Measurements from ENCODE around the gene LRRC47.
"Not testable (repeated sequence)": the region's sequence is repeated elsewhere in the genome, so short reads cannot be mapped to it uniquely, and the experiment has no call there.

The LRRC47 gene

DNA sequence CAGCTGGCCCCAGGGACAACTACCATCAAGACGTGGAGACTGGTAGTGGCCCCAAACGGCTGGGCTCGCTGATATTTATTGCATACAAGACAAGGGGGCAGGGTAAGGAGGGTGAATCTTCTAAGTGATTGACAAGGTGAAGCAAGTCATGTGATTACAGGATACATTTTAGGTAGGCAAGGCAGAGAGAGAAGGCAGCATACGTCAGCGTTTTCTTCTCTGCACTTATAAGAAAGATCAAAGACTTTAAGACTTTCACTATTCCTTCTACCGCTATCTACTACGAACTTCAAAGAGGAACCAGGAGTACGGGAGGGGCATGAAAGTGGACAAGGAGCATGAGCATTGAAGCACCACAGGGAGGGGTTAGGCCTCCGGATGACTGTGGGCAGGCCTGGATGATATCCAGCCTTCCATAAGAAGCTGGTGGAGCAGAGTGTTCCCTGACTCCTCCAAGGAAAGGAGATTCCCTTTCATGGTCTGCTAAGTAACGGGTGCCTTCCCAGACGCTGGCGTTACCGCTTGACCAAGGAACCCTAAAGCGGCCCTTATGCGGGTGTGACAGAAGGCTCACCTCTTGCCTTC, 47.9 kb downstream of the LRRC47 start:
- not testable (repeated sequence) for DNase-seq (ENCODE audit: low read depth in 2 of 3, low spot score in 1 of 3)

GRCh38 chr1:3747903-3748302, 48.4 kb downstream of the LRRC47 start:
- DNase-seq (ENCODE audit: low read depth in 2 of 3, low spot score in 1 of 3) = no peak

DNA sequence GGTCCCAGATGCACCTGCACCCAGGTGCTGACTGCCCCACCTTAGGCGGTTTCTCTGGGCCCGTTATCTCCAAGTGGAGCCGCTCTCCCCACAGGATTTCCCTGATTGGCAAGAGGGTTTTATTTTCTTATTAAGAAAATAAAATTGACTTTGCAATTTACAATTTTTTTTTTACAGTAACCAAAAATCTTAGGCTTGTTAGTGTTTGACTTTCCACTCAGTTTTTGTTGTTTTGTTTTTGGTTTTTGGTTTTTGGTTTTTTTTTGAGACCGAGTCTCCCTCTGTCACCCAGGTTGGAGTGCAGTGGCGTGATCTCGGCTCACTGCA, 48.8 kb downstream of the LRRC47 start:
- no peak for DNase-seq (ENCODE audit: low read depth in 2 of 3, low spot score in 1 of 3)

GRCh38 chr1:3746830-3747521, 49.3 kb downstream of the LRRC47 start:
- peak; percentile 80 to 89 (median 87) for DNase-seq (ENCODE audit: low read depth in 2 of 3, low spot score in 1 of 3)

DNA sequence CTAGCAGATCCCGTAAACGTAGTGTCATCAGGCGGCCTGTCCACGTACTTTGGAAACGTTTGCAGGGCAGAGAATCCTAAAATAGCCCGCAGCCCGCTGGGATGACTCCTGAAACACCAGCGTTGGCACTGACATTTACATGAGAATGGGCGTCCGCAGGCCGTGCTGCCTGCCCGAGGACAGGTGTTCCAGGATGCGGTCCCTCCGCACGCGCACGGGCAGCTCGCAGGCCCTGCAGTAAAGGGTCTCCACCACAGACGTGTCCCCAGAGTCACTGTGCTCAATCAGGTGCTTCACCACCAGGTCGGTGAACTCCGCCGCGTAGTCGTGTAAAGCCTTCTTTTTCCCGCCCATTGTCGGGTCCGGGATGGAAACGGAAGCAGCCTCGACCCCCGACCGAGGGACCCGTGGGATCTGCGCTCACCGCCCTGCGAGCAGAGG, 49.9 kb downstream of the LRRC47 start:
- no peak for DNase-seq (ENCODE audit: low read depth in 2 of 3, low spot score in 1 of 3)

DNA sequence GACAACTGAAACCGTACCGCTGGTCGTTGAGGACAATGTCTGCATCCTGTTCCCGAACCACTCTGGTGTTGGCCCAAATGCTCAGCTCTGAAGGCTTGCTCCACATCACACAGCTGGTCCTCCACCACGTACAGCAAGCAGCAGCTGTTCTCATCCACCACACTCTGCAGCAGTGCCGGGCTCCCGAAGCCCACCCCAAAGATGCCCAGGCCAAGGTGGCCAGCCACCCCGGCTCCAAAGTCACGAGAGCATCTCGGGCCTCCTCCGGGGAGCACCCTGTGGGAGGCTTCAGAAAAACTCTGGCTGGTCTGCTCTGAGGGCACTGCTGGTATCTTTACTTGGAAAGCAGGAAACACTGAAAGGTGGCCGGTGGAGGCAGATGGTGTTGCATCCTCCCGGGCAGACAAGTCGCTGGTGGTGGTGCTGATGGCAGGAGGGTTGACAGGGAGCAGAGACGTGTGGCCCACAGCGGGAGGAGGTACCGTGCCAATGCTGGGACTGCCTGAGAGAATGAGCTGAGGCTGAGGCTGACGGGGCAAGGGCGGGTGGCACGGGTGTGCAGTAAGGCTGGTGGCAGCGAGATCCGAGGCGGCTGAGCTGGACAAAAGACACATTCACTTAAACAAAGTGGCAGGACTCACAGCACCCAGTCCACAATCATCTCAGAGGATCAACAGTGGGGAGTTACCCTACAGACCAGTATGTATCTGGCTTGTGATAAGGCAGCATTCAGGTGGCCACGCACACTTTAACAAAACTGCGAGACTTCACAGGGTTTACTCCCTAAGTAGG, 50.5 kb downstream of the LRRC47 start:
- no peak for DNase-seq (ENCODE audit: low read depth in 2 of 3, low spot score in 1 of 3)

DNA sequence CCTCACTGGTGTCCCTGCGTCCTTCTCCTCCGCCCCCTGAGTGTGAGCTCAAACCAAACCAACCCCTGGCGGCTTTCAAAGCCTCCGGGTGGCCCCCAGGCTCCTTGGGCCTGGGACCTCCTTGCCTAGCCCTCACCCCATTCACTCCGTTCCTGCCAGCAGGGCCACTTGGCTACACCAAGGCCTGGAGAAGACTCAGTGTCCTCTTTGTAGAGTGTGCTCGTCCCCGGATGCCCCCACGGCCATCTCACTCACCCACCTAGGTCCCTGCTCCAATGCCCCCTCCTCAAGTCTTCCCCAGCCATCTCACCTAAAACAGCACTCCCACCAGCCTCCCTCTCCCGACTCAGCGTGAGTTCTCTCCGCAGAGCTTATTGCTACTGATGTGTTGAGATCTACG, 51.2 kb downstream of the LRRC47 start:
- DNase-seq (ENCODE audit: low read depth in 2 of 3, low spot score in 1 of 3) = no peak

DNA sequence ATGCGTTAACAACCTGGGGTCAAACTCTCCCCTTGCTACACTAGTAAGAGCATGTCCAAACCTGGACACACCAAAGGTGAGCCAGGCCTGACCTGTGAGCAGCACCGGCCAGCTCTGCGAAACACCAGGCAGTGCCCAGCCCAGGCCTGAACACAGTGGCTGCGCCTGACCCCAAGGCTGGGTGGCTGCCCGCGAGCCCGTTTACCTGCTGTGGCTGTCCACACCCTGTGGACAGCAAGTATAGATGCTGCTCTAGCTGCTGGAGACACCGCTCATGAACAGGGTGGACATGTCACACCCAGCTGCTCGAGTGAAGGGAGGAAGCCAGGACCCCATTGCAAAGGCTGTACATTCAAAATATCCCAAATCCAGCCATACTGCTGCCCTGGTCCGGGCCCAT, 51.7 kb downstream of the LRRC47 start:
- DNase-seq (ENCODE audit: low read depth in 2 of 3, low spot score in 1 of 3) = no peak

GRCh38 chr1:3743826-3744225, 52.5 kb downstream of the LRRC47 start:
- DNase-seq (ENCODE audit: low read depth in 2 of 3, low spot score in 1 of 3) = no peak

- DNase-seq (ENCODE audit: low read depth in 2 of 3, low spot score in 1 of 3) = no peak
Observed at GRCh38 chr1:3743421-3743820, 52.9 kb downstream of the LRRC47 start.

DNA sequence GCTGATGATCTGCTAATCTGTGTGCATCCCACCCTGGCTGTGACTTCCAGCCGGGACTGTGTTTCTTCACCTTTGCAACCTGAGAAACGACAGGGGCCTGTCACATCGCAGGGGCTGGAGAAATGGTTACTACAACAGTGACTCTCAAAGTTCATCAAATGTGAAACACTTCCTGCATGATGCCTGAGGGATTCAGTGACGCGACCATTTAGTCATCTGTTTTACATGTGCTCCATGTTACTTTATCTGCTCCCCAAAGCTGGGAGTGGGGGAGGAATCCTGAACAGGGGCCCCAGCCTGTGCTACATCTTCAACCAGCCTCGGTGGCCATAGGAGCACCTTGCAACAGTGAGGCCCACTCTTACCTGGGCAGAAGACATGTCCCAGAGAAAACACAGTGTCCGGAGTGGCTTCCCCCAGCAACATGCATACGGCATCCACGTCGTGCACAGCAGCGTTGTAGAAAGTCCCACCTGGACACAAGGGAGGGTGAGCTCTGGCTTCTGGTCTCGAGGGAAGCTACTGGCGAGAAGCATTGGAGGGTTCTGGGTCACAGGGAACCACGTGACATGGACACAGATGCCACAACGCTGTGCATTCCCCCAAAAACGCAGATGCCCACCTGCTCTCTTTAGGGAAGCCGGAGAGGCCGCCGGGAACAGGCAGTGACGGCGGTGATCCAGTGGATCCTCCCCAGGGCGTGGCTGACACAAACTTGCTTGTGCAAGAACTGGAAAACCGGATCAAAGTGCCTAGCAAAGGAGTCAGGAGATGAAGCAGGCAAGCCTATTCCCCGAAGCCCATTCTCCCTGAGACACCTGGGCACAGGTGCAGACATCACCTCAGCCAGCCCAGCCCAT, 53.6 kb downstream of the LRRC47 start:
- no peak for DNase-seq (ENCODE audit: low read depth in 2 of 3, low spot score in 1 of 3)

DNA sequence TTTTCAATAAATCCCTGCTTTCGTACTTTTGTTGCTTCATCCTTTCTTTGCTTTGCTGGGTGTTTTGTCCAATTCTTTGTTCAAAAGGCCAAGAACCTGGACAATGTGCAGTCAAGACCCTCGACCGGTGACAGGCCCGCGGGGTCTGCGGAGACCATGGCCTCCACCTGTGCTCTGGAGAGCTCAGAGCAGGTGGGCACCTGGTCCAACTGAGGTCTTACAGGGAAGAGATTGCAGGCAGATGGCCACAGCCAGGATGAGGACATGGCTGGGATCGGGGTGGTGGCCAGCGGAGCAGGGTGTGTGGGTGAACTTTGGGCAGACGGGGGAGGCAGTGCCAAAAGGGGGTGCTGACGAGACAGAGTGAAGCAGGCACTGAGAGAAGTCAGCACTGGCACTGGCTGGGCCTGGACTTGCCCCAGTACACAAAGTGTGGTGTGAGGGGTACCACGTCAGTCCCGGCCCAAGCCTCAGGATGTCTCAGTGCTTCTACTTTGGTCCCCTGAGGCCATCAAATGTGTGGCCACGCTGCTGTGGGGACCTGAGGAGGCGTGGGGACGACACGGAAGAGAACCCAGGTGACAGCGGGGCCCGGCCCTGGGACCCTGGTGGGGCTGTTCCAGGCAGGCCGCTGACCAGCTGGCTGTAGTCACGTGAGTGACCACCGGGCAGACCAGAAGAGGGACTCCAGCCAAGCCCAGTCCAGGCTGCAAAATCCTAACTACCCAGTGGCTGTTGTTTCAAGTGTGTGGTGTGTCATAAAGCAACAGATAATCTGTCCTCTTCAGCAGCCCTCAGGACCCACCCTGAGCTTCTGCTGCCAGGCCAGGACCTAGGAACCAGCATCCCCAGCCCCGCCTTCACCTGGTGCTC, 54.5 kb downstream of the LRRC47 start:
- DNase-seq (ENCODE audit: low read depth in 2 of 3, low spot score in 1 of 3) = no peak

DNA sequence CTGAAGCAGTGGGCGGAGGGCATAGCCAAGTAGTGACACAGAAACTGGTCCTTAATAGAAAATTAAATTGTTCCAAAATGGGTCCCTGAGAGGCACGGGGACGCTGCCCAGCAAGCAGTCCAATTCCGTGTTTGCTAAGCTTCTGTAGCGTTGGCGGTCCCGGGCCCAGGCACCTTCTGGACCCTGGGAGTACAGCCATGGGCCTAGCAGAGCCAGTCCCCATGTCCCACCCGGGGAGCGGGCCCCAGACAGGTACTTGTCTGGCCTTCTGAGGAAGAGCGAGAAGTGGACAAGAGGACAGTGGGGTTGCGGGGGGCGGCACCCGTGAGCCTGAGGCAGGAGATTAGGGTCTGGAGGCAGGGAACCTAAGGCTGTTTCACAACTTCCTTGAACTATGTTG, 55.5 kb downstream of the LRRC47 start:
- no peak for DNase-seq (ENCODE audit: low read depth in 2 of 3, low spot score in 1 of 3)

DNA sequence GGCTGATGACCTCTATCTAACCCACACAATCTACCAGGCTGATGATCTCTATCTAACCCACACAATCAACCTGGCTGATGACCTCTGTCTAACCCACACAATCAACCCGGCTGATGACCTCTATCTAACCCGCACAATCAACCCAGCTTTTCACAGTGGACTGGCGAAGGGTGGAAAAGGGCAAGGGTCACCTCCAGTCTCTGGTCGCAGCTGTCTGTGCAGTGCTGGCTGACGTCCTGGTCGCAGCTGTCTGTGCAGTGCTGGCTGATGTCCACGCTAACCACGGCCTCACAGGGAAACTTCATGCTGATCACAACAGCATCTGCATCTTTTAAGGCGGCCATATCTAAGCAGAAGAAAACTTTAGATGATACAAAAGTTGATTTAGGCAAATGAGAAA, 56.3 kb downstream of the LRRC47 start:
- DNase-seq (ENCODE audit: low read depth in 2 of 3, low spot score in 1 of 3) = no peak

DNA sequence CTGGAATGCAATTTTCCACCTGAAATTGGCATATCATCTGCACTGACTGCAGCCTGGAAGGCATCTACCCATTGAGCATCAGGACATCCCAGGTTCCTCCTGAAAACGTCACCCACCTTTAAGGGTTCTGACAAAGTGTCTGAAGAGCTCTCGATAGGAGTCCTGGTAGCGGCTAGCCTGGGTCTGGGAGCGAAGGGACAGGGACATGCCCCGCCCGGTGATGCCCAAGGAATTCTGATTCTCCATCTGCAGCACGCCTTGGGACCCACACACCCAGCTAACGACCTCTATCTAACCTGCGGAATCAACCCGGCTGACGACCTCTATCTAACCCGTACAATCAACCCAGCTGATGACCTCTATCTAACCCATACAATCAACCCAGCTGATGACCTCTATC, 57.4 kb downstream of the LRRC47 start:
- no peak for DNase-seq (ENCODE audit: low read depth in 2 of 3, low spot score in 1 of 3)

DNA sequence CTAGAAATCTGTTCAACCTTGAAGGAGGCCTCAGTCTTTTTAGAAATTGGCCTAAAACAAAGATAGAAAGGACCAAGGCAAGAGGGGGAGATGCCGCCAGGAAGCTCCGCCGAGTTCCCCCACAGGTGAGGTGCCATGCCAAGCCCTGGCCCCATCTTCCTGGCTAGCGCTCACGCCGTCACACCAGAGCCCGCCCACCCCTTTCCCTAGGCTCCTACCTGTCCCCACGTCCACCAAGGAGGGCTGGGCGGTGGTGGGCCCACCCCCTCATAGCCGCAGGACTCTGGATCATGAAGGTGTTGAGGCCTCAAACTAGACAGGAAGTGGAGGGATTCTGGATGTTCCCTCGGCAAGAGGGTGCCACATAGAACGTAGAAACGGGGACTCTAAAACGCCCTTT, 59.6 kb downstream of the LRRC47 start:
- DNase-seq (ENCODE audit: low read depth in 2 of 3, low spot score in 1 of 3) = no peak

GRCh38 chr1:3736131-3736561, 60.2 kb downstream of the LRRC47 start:
- no peak for DNase-seq (ENCODE audit: low read depth in 2 of 3, low spot score in 1 of 3)

DNA sequence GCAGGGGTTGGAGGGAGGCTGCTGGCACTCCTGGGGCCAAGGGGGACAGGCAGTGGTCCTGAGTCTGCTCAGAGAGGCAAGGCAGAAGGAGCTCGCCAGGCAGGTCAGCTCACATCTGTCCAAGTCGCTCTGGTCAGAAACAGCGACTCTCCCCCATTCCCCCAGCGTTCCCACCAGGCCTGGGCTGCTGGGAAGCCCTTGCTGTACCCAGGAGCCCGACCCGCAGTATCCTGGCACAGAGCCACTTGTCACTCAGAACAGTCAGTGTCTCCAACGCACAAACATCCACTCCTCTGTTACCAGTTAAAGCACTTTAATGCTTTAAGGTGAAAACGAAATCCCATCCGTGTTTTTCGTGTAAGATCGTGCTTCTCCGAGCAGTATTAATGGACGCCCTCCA, 60.6 kb downstream of the LRRC47 start:
- no peak for DNase-seq (ENCODE audit: low read depth in 2 of 3, low spot score in 1 of 3)

DNA sequence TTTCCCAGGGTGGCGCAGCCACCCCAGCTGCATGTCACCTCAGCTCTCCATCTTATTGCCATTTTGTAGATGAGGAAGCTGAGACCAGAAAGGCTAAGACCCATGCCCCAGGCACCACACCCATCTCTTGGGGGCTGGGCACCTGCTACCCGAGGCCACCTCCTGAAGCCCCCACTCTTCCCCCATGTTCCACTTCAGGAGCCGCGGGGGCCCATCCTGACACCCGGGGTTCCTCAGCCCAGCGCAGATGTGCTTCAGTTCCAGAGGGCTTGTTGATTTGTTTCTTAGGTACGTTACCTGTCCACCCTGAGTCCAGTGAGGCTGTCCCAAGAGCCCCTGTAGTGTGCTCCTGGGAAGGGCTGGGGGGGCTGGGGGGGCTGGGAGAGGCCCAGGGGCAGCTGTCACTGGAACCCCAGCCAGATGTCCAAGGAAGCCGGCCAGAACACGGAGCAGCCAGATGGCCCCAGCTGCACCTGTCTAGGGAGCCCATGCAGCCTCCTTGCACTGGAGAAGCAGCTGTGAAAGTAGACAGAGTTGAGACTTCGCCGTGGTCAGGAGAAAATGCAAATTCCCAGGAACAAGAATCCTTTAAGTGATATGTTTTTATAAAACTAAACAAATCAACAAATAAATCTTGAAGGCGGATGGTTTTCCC, 61.1 kb downstream of the LRRC47 start:
- no peak for DNase-seq (ENCODE audit: low read depth in 2 of 3, low spot score in 1 of 3)

DNA sequence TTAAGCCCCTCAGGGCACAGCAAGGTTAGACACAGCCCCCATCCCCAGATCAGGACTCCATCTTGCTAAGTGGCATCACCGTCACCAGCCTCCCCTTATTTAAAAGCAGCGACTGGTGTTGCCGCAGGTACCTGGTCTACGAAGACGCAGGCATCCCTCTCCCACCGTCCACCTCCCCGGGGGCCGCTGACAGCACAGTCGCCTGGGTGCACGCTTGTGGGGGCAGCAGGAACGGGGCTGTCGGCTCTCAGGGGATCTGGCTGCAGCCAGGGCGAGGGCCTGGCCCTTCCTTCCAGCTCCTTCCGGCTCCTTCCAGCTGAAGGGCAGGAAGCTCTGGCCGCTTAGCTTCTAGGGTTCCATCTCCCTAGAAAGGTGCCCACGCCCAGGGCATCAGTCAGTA, 61.7 kb downstream of the LRRC47 start:
- no peak for DNase-seq (ENCODE audit: low read depth in 2 of 3, low spot score in 1 of 3)
